CD4-positive, alpha-beta T cell (primary cell): ENCODE data around the gene ADARB2. TPM values are rescaled to one million over a fixed set of nuclear protein-coding genes. Genes with fewer than 3 reads are reported as not detected.

Source experiments
- ATAC-seq: fragments of 200-7000 bp; cut with Tn5 transposase; one replicate; pipeline ENCODE4 v1.10.0; 2022; ENCODE audit warnings: mild to moderate bottlenecking; ENCODE audit not compliant: poor library complexity
- CTCF ChIA-PET: fragments of 350-600 bp; sonication (Branson Sonifier 250); formaldehyde crosslinking; loops from one replicate; lab custom pipeline; 2021; ENCODE audit warnings: antibody characterized with exemption, inconsistent platforms; lab: Charles Lee
- POLR2A ChIA-PET: fragments of 350-600 bp; sonication (Branson Sonifier 250); formaldehyde crosslinking; loops from one replicate; lab custom pipeline; 2021; ENCODE audit warnings: antibody characterized with exemption, inconsistent platforms; lab: Charles Lee
- DNase-seq, 14 experiments: peaks; one replicate each; pipeline ENCODE4 v3.0.0-alpha.2; 2013 to 2020; ENCODE audit warnings: mixed read lengths in 2 of 14
- H3K27ac ChIP-seq, 2 donors: one replicate each; pipeline versions ENCODE4 v1.5.1 to v1.7.0; 2013; ENCODE audit warnings: low read length in 2 of 2, low read depth in 1 of 2, mild to moderate bottlenecking in 1 of 2
- H3K27me3 ChIP-seq, 2 experiments: 1 replicate in 1 of 2; 2 replicates in 1 of 2; pipeline versions ENCODE4 v1.6.1 to v1.7.0; 2013; ENCODE audit warnings: low read length in 2 of 2, control low read depth in 1 of 2, mild to moderate bottlenecking in 1 of 2, moderate library complexity in 1 of 2; ENCODE audit not compliant: insufficient read depth in 2 of 2, control insufficient read depth in 1 of 2
- H3K36me3 ChIP-seq: one replicate; pipeline ENCODE4 v1.6.1; 2013; ENCODE audit warnings: low read length, control low read depth; ENCODE audit not compliant: insufficient read depth
- H3K4me1 ChIP-seq: one replicate; pipeline ENCODE4 v1.6.1; 2013; ENCODE audit warnings: low read length, control low read depth; ENCODE audit not compliant: insufficient read depth
- H3K4me3 ChIP-seq: one replicate; pipeline ENCODE4 v1.5.1; 2013; ENCODE audit warnings: mild to moderate bottlenecking, low read length, moderate library complexity
- H3K9me3 ChIP-seq, 2 experiments: 1 replicate in 1 of 2; 2 replicates in 1 of 2; pipeline versions ENCODE4 v1.6.1 to v1.7.0; 2013; ENCODE audit warnings: low read length in 2 of 2, mild to moderate bottlenecking in 2 of 2, control low read depth in 1 of 2, moderate library complexity in 1 of 2; ENCODE audit not compliant: control insufficient read depth in 1 of 2, insufficient read depth in 1 of 2
- H3K27ac Mint-ChIP-seq: one replicate; pipeline ENCODE4 v1.8.0; 2020; ENCODE audit warnings: mixed read lengths
- H3K27me3 Mint-ChIP-seq: one replicate; pipeline ENCODE4 v1.8.0; 2021; ENCODE audit warnings: mixed read lengths
- H3K36me3 Mint-ChIP-seq: one replicate; pipeline ENCODE4 v1.8.0; 2021; ENCODE audit warnings: low read depth, mixed read lengths
- H3K4me1 Mint-ChIP-seq: one replicate; pipeline ENCODE4 v1.8.0; 2021; ENCODE audit warnings: low read depth, mixed read lengths
- H3K4me3 Mint-ChIP-seq: one replicate; pipeline ENCODE4 v1.8.0; 2020; ENCODE audit warnings: mild to moderate bottlenecking, mixed read lengths
- H3K9me3 Mint-ChIP-seq: one replicate; pipeline ENCODE4 v1.8.0; 2020; ENCODE audit warnings: mixed read lengths
- CTCF ChIP-seq: fragments of 200-600 bp; IDR thresholded peaks from one replicate; pipeline ENCODE4 v1.8.0; 2022; ENCODE audit warnings: antibody characterized with exemption, mild to moderate bottlenecking
- intact Hi-C, 2 experiments: fragments of 100-400 bp; cut with DNase I in 1 of 2; cut with micrococcal nuclease in 1 of 2; formaldehyde crosslinking; loops; one replicate each; pipeline versions ENCODE4 v1.15.1 to v1.9.0; 2023 to 2025; cut with DNase I, micrococcal nuclease
- total RNA-seq, 174 experiments: library from RNA in 2 of 174; stranded (reverse) in 2 of 174; gene quantifications; one replicate each; pipeline ENCODE4 v1.2.3 and lab custom pipeline; 2021 to 2026

Gene ADARB2
- total RNA-seq, 2 experiments from 2014 or later = 0.14 TPM; not detected in 1

- Histone ChIP-seq H3K36me3 (no peaks in the 10 kb centered on the region), H3K27me3 (no peaks in the 10 kb centered on the region), H3K27ac (no peak overlapping the region), H3K4me3 (no peak overlapping the region), H3K4me1 (no peaks in the 10 kb centered on the region), H3K9me3 (peaks cover 7 to 16% of the 10 kb centered on the region in 2 experiments)
- ChIA-PET POLR2A (no interaction called here), CTCF (no interaction called here)
- TF ChIP-seq CTCF = no peak
- no peaks in the 10 kb centered on the region for H3K4me1 Mint-ChIP-seq
- H3K9me3 Mint-ChIP-seq = peaks cover 9% of the 10 kb centered on the region
- intact Hi-C loops = no loop called here
- DNase-seq (no peak), ATAC-seq (no peak)
- peaks cover 14% of the 10 kb centered on the region for H3K27me3 Mint-ChIP-seq
- no peak overlapping the region for H3K27ac Mint-ChIP-seq
- H3K4me3 Mint-ChIP-seq = no peak overlapping the region
- no peaks in the 10 kb centered on the region for H3K36me3 Mint-ChIP-seq
These were observed 596.1 kb downstream of the ADARB2 start for GRCh38 chr10:1141261-1141660.

DNA sequence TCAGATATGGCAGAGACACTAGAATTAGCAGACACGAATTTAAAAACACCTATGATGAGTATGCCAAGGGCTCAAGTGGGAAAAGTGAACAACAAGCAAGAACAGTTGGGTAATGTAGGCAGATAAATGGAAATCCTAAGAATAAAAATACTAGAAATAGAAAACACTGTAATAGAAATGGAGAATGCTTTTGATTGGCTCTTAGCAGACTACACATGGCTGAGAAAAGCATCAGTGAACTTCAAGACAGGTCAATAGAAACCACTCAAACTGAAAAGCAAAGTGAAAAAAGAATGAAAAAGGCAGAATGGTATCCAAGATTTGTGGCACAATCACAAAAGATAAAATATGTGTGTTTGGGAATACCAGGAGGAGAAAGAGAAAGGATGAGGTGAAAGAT is 598.8 kb downstream of the ADARB2 start:
- H3K27me3 Mint-ChIP-seq = peaks cover 7% of the 10 kb centered on the region
- H3K4me3 ChIP-seq = no peak overlapping the region
- no peak for TF ChIP-seq CTCF
- H3K36me3 ChIP-seq = no peaks in the 10 kb centered on the region
- no peak overlapping the region for H3K27ac ChIP-seq
- no peak for ATAC-seq
- ChIA-PET CTCF (no interaction called here), POLR2A (no interaction called here)
- intact Hi-C loops = no loop called here
- H3K36me3 Mint-ChIP-seq = no peaks in the 10 kb centered on the region
- H3K27me3 ChIP-seq = no peaks in the 10 kb centered on the region
- peaks cover 5 to 12% of the 10 kb centered on the region in 2 experiments for H3K9me3 ChIP-seq
- peaks cover 9% of the 10 kb centered on the region for H3K9me3 Mint-ChIP-seq
- H3K4me3 Mint-ChIP-seq = no peak overlapping the region
- H3K27ac Mint-ChIP-seq = no peak overlapping the region
- DNase-seq = no peak
- no peaks in the 10 kb centered on the region for H3K4me1 ChIP-seq
- H3K4me1 Mint-ChIP-seq = peaks cover 8% of the 10 kb centered on the region

DNA sequence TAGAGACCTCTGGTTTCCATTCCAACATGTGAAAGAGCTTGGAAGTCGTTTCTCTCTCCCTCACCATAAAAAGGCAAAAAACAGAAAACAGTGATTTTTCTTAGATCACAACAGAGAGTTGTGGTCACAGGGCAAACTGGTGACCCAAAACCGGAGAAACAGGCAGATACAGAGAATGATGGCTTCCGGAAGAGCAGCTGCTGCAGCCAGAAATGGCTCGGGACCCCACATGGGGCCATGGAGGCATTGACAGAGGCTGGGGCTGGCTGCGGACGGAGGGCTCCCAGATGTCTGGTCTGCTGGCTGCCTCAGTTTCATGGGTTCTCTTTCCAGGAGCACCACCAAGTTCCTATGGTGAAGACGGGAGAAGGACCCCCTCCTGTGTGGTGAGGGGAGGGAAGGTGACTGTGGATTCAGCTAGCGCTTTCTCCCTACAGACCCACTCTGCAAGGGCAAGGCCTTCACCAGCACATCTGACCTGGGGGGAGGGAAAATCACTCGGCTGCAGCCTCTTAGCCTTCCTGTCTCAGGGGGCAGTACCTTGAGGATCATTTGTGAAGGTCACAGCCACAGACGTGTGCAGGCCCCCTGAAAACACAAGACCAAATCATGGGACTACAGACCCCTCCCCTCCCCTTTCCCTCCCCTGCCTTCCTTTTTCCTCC is 599.7 kb downstream of the ADARB2 start:
- intact Hi-C loops = no loop called here
- Mint-ChIP-seq H3K4me3 (no peak overlapping the region), H3K36me3 (peaks cover 2% of the 10 kb centered on the region), H3K27me3 (peaks cover 3% of the 10 kb centered on the region), H3K27ac (no peak overlapping the region), H3K9me3 (peaks cover 9% of the 10 kb centered on the region), H3K4me1 (peaks cover 14% of the 10 kb centered on the region)
- DNase-seq (no peak), ATAC-seq (no peak)
- Histone ChIP-seq H3K27me3 (no peaks in the 10 kb centered on the region), H3K36me3 (no peaks in the 10 kb centered on the region), H3K4me3 (no peak overlapping the region), H3K4me1 (no peaks in the 10 kb centered on the region), H3K9me3 (peaks cover 5 to 12% of the 10 kb centered on the region in 2 experiments), H3K27ac (no peak overlapping the region)
- POLR2A ChIA-PET = no interaction called here
- TF ChIP-seq CTCF = no peak
- CTCF ChIA-PET = no interaction called here
